Pancreas (tissue), 10 donors: ENCODE data around the gene DKK3. TPM values are rescaled to one million over a fixed set of nuclear protein-coding genes. Genes with fewer than 3 reads are reported as not detected.

Experiments used
- ATAC-seq, 4 donors: fragments of 200-7000 bp; cut with Tn5 transposase; one replicate each; pipeline versions ENCODE4 v1.8.0 to v1.9.1; 2020; ENCODE audit warnings: mild to moderate bottlenecking in 4 of 4, moderate library complexity in 4 of 4
- DNase-seq, 6 donors: peaks; one replicate each; pipeline ENCODE4 v3.0.0-alpha.2; 2020
- FAIRE-seq: peaks from 2 replicates; lab custom pipeline; 2012; peaks lifted over from hg19 to GRCh38; lab: Jason Lieb, UNC
- H3K27ac ChIP-seq, 4 donors: fragments of 200-600 bp; sonication (generic); 1 replicate in 3 of 4; 2 replicates in 1 of 4; pipeline versions ENCODE4 v1.5.0 to v1.8.0; 2020
- H3K27me3 ChIP-seq, 4 donors: fragments of 200-600 bp; one replicate each; pipeline ENCODE4 v1.8.0; 2021
- H3K36me3 ChIP-seq, 3 donors: fragments of 200-600 bp; sonication (generic) in 1 of 3; one replicate each; pipeline versions ENCODE4 v1.5.0 to v1.8.0; 2020 to 2021
- H3K4me1 ChIP-seq, 3 donors: fragments of 200-600 bp; one replicate each; pipeline ENCODE4 v1.8.0; 2021
- H3K4me3 ChIP-seq, 4 donors: fragments of 200-600 bp; sonication (generic) in 2 of 4; one replicate each; pipeline versions ENCODE4 v1.5.0 to v1.8.0; 2020 to 2021
- H3K9me3 ChIP-seq, 4 donors: fragments of 200-600 bp; one replicate each; pipeline ENCODE4 v1.8.0; 2021
- CTCF ChIP-seq, 4 donors: fragments of 200-600 bp; sonication (generic) in 3 of 4; IDR thresholded peaks; one replicate each; pipeline versions ENCODE4 v1.5.0 to v1.8.0; 2021; ENCODE audit warnings: antibody characterized with exemption in 4 of 4
- WGBS, 2 donors: extraction: QIAGEN DNeasy Blood & Tissue Kit; methylation state at CpG; one replicate each; pipeline ENCODE4 v1.1.7; 2013; 5-methylcytosine and 5-hydroxymethylcytosine counted together
- intact Hi-C, 3 donors: fragments of 100-400 bp; cut with DNase I; formaldehyde crosslinking; loops; one replicate each; pipeline versions ENCODE4 v1.11.1 to v1.14.2; 2022
- polyA plus RNA-seq, 2 donors: library from polyadenylated mRNA; stranded (reverse); fragments of 200-250 nt; gene quantifications; one replicate each; pipeline ENCODE4 v1.2.3, GENCODE V29; 2013
- total RNA-seq, 6 donors: library from RNA; stranded (reverse); fragmentation: NEBNext Ultra II Directional in 4 of 6; extraction: Animal tissue kit (Norgen Biotek cat#: 25700) in 4 of 6; gene quantifications; one replicate each; pipeline versions ENCODE4 v1.2.1 to v1.2.4, GENCODE V29; 2021 to 2023
- donor health status: healthy with polysubstance abuse.
- donor health status: DM: no; HTN: no; CAD: no; lungs with moderate emphysema.
- donor health status: DM: no; HTN: no; CAD: no.
- donor health status: control.
- donor health status: control.
- donor health status: Bipolar disorder and iron deficiency.
- donor health status: DM: yes; HTN: yes; CAD: no.
- donor health status: DM: no; HTN: no; CAD: no.
- donor health status: DM: no; HTN: no; CAD: no.
- donor health status: DM: yes; HTN: yes; CAD: no.

Gene DKK3
- total and polyA plus RNA-seq, 8 donors, result 2.7 to 10.5 (median 5.8) TPM

GRCh38 chr11:11984563-11984962, 23.9 kb downstream of the DKK3 start:
- no peak for FAIRE-seq
- 82 to 85% methylated on average over 5 of the region's 5 CpGs for WGBS, 2 donors
- H3K4me1 ChIP-seq, result no peaks in the 10 kb centered on the region
- intact Hi-C loops, result no loop called here
- DNase-seq, result no peak
- H3K27ac ChIP-seq, result no peak overlapping the region
- no peaks in the 10 kb centered on the region for H3K36me3 ChIP-seq
- ATAC-seq, result no peak
- no peak for TF ChIP-seq CTCF (IDR thresholded peaks at IDR 0.05)
- no peaks in the 10 kb centered on the region for H3K9me3 ChIP-seq
- no peaks in the 10 kb centered on the region for H3K27me3 ChIP-seq
- H3K4me3 ChIP-seq, result no peak overlapping the region

- Histone ChIP-seq H3K27me3 (no peaks in the 10 kb centered on the region), H3K27ac (no peak overlapping the region), H3K4me1 (no peaks in the 10 kb centered on the region), H3K36me3 (no peaks in the 10 kb centered on the region), H3K4me3 (no peak overlapping the region), H3K9me3 (no peaks in the 10 kb centered on the region)
- TF ChIP-seq CTCF (IDR thresholded peaks at IDR 0.05), result no peak
- 81 to 94% methylated on average over 5 of the region's 5 CpGs for WGBS, 2 donors
- ATAC-seq (no peak), DNase-seq (no peak), FAIRE-seq (no peak)
- intact Hi-C loops, result no loop called here
Measured at GRCh38 chr11:11983427-11983826, 25.0 kb downstream of the DKK3 start.

- H3K9me3 ChIP-seq, result no peaks in the 10 kb centered on the region
- FAIRE-seq (no peak), DNase-seq (no peak), ATAC-seq (no peak)
- H3K36me3 ChIP-seq, result no peaks in the 10 kb centered on the region
- intact Hi-C loops, result no loop called here
- TF ChIP-seq CTCF (IDR thresholded peaks at IDR 0.05), result no peak
- H3K4me1 ChIP-seq, result no peaks in the 10 kb centered on the region
- no peak overlapping the region for H3K4me3 ChIP-seq
- H3K27ac ChIP-seq, result no peak overlapping the region
- no peaks in the 10 kb centered on the region for H3K27me3 ChIP-seq
- 87 to 89% methylated on average over 2 of the region's 2 CpGs for WGBS, 2 donors
Measured at GRCh38 chr11:11982975-11983374, 25.5 kb downstream of the DKK3 start.

- Histone ChIP-seq H3K9me3 (no peaks in the 10 kb centered on the region), H3K4me3 (no peak overlapping the region), H3K27me3 (no peaks in the 10 kb centered on the region), H3K27ac (no peak overlapping the region), H3K36me3 (no peaks in the 10 kb centered on the region), H3K4me1 (no peaks in the 10 kb centered on the region)
- FAIRE-seq, result no peak
- no peak for DNase-seq
- no peak for TF ChIP-seq CTCF (IDR thresholded peaks at IDR 0.05)
- ATAC-seq, result no peak
- 92 to 95% methylated on average over 10 of the region's 10 CpGs for WGBS, 2 donors
- intact Hi-C loops, result no loop called here
Measured at GRCh38 chr11:11982461-11982860, 26.0 kb downstream of the DKK3 start.

GRCh38 chr11:11981840-11982239, 26.6 kb downstream of the DKK3 start:
- TF ChIP-seq CTCF (IDR thresholded peaks at IDR 0.05), result no peak
- intact Hi-C loops, result no loop called here
- DNase-seq (no peak), ATAC-seq (no peak), FAIRE-seq (no peak)
- Histone ChIP-seq H3K4me3 (no peak overlapping the region), H3K27ac (no peak overlapping the region), H3K9me3 (no peaks in the 10 kb centered on the region), H3K4me1 (peaks cover 0 to 3% (median 0%) of the 10 kb centered on the region in 3 donors), H3K27me3 (no peaks in the 10 kb centered on the region), H3K36me3 (no peaks in the 10 kb centered on the region)
- WGBS, 2 donors, result 82 to 97% methylated on average over 6 of the region's 6 CpGs
